Endodermal cell (in vitro differentiated cells): ENCODE measurements around the gene PDCD1LG2. TPM values are rescaled to one million over a fixed set of nuclear protein-coding genes. Genes with fewer than 3 reads are reported as not detected.

Experiments used
- DNase-seq: peaks from one replicate; pipeline ENCODE4 v3.0.0-alpha.2; 2017
- H3K27ac ChIP-seq: 2 replicates; pipeline ENCODE4 v1.5.1; 2013; ENCODE audit warnings: mild to moderate bottlenecking, low read depth, low read length, moderate library complexity
- H3K27me3 ChIP-seq: 2 replicates; pipeline ENCODE4 v1.6.1; 2013; ENCODE audit warnings: mild to moderate bottlenecking, low read length, moderate library complexity; ENCODE audit not compliant: insufficient read depth, control insufficient read depth, poor library complexity, severe bottlenecking
- H3K36me3 ChIP-seq: 2 replicates; pipeline ENCODE4 v1.7.0; 2013; ENCODE audit warnings: mild to moderate bottlenecking, low read length, moderate library complexity; ENCODE audit not compliant: control insufficient read depth, insufficient read depth
- H3K4me1 ChIP-seq: one replicate; pipeline ENCODE4 v1.7.0; 2013; ENCODE audit warnings: low read length; ENCODE audit not compliant: control insufficient read depth, insufficient read depth
- H3K4me3 ChIP-seq: 2 replicates; pipeline ENCODE4 v1.5.1; 2013; ENCODE audit warnings: mild to moderate bottlenecking, low read length, moderate library complexity
- H3K9ac ChIP-seq: 2 replicates; pipeline ENCODE4 v1.6.1; 2013; ENCODE audit warnings: mild to moderate bottlenecking, low read length, moderate library complexity; ENCODE audit not compliant: poor library complexity, severe bottlenecking; ENCODE audit errors: extremely low read depth
- H3K9me3 ChIP-seq: 2 replicates; pipeline ENCODE4 v1.6.1; 2013; ENCODE audit warnings: mild to moderate bottlenecking, low read length, moderate library complexity; ENCODE audit not compliant: control insufficient read depth
- H3K27ac Mint-ChIP-seq: 2 replicates; pipeline ENCODE4 v1.8.0; 2020; ENCODE audit warnings: mixed read lengths
- H3K27me3 Mint-ChIP-seq: 2 replicates; pipeline ENCODE4 v1.8.0; 2021; ENCODE audit warnings: mild to moderate bottlenecking, mixed read lengths; ENCODE audit not compliant: insufficient read depth
- H3K36me3 Mint-ChIP-seq: 2 replicates; pipeline ENCODE4 v1.8.0; 2020; ENCODE audit warnings: low read depth, mixed read lengths
- H3K4me1 Mint-ChIP-seq: 2 replicates; pipeline ENCODE4 v1.8.0; 2020; ENCODE audit warnings: mixed read lengths
- H3K4me3 Mint-ChIP-seq: 2 replicates; pipeline ENCODE4 v1.8.0; 2020; ENCODE audit warnings: mild to moderate bottlenecking, moderate library complexity, mixed read lengths
- H3K9me3 Mint-ChIP-seq: 2 replicates; pipeline ENCODE4 v1.8.0; 2020; ENCODE audit warnings: mild to moderate bottlenecking, mixed read lengths
- CTCF ChIP-seq: fragments of 200-600 bp; sonication (generic); conservative IDR thresholded peaks from 2 replicates; pipeline ENCODE4 v1.5.0; 2021; ENCODE audit warnings: antibody characterized with exemption, mild to moderate bottlenecking
- WGBS, 2 experiments: methylation state at CpG; one replicate each; pipeline versions ENCODE4 v1.1.5 to v1.1.7; 2013; ENCODE audit warnings: missing lambda C conversion rate in 2 of 2, mixed read lengths in 1 of 2; ENCODE audit not compliant: insufficient coverage in 1 of 2, insufficient read length in 1 of 2; 5-methylcytosine and 5-hydroxymethylcytosine counted together
- total RNA-seq, 2 donors: library from RNA; stranded (reverse); fragmentation: NEBNext Ultra II Directional in 1 of 2; extraction: Animal tissue kit (Norgen Biotek cat#: 25700) in 1 of 2; gene quantifications; 2 replicates in 1 of 2; 3 replicates in 1 of 2; pipeline ENCODE4 v1.2.1, GENCODE V29; 2021

PDCD1LG2 gene
- total RNA-seq, 2 donors from 2014 or later, result not detected

GRCh38 chr9:5563417-5563815 lies 53.1 kb downstream of the PDCD1LG2 start:
- Mint-ChIP-seq H3K4me3 (no peak overlapping the region), H3K27ac (no peak overlapping the region), H3K9me3 (peaks cover 6% of the 10 kb centered on the region), H3K27me3 (peaks cover 7% of the 10 kb centered on the region), H3K4me1 (peaks cover 9% of the 10 kb centered on the region), H3K36me3 (no peaks in the 10 kb centered on the region)
- peaks cover 6% of the 10 kb centered on the region for H3K4me1 ChIP-seq
- WGBS, 2 experiments, result 93 to 94% methylated on average over 2 of the region's 2 CpGs
- H3K27me3 ChIP-seq, result no peaks in the 10 kb centered on the region
- no peak for TF ChIP-seq CTCF
- peak overlapping the region; percentile 87 for H3K27ac ChIP-seq
- H3K9me3 ChIP-seq, result peaks cover 6% of the 10 kb centered on the region
- H3K9ac ChIP-seq, result no peak overlapping the region
- no peaks in the 10 kb centered on the region for H3K36me3 ChIP-seq
- DNase-seq, result no peak
- no peak overlapping the region for H3K4me3 ChIP-seq

GRCh38 chr9:5563886-5564285 lies 53.6 kb downstream of the PDCD1LG2 start:
- no peaks in the 10 kb centered on the region for H3K36me3 Mint-ChIP-seq
- H3K9ac ChIP-seq, result no peak overlapping the region
- peaks cover 6% of the 10 kb centered on the region for H3K9me3 Mint-ChIP-seq
- H3K4me1 ChIP-seq, result peaks cover 6% of the 10 kb centered on the region
- H3K36me3 ChIP-seq, result no peaks in the 10 kb centered on the region
- no peak overlapping the region for H3K4me3 Mint-ChIP-seq
- H3K27ac ChIP-seq, result peak overlapping the region; percentile 87
- peaks cover 14% of the 10 kb centered on the region for H3K4me1 Mint-ChIP-seq
- no peak for TF ChIP-seq CTCF
- no peak overlapping the region for H3K27ac Mint-ChIP-seq
- peaks cover 6% of the 10 kb centered on the region for H3K9me3 ChIP-seq
- H3K27me3 Mint-ChIP-seq, result peaks cover 6% of the 10 kb centered on the region
- H3K27me3 ChIP-seq, result no peaks in the 10 kb centered on the region
- DNase-seq, result no peak
- H3K4me3 ChIP-seq, result no peak overlapping the region

- DNase-seq, result no peak
- no peak overlapping the region for H3K9ac ChIP-seq
- H3K4me1 ChIP-seq, result peaks cover 6% of the 10 kb centered on the region
- H3K27me3 Mint-ChIP-seq, result no peaks in the 10 kb centered on the region
- no peaks in the 10 kb centered on the region for H3K36me3 ChIP-seq
- no peaks in the 10 kb centered on the region for H3K36me3 Mint-ChIP-seq
- H3K27ac Mint-ChIP-seq, result no peak overlapping the region
- 93 to 94% methylated on average over 2 to 6 of the region's 6 CpGs for WGBS, 2 experiments
- no peak for TF ChIP-seq CTCF
- H3K9me3 Mint-ChIP-seq, result peaks cover 6% of the 10 kb centered on the region
- no peak overlapping the region for H3K4me3 Mint-ChIP-seq
- no peaks in the 10 kb centered on the region for H3K27me3 ChIP-seq
- peaks cover 18% of the 10 kb centered on the region for H3K4me1 Mint-ChIP-seq
- H3K4me3 ChIP-seq, result no peak overlapping the region
- H3K9me3 ChIP-seq, result peaks cover 6% of the 10 kb centered on the region
- H3K27ac ChIP-seq, result no peak overlapping the region
Measured at GRCh38 chr9:5566054-5566618, 55.8 kb downstream of the PDCD1LG2 start.
